ENCODE measurements around the gene NFYC.

DNA sequence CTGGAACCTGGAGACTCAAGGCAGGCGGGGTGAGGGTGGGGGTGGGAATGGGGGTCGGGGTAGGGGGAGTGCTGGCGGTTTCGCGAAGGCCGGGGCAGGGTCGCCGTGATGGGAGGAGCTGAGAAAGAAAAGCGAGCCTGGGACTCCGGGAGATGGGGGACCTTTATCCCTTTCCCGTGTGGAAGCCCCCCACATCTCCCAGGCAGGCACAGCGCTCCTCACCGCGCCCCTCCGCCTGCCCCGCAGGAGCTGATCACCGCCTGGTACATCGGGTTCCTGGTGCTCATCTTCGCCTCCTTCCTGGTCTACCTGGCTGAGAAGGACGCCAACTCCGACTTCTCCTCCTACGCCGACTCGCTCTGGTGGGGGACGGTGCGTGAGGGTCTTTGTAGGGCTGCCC, 127.6 kb downstream of the NFYC start:
- no peak for TF ChIP-seq EZH2 (IDR thresholded peaks at IDR 0.05; ENCODE audit: insufficient read depth, poor library complexity, severe bottlenecking)
- TF ChIP-seq EZH2phosphoT487 (IDR thresholded peaks at IDR 0.05; ENCODE audit: insufficient read depth, low read depth): no peak
